Activated naive CD8-positive, alpha-beta T cell treated with anti-CD3 and anti-CD28 coated beads, Interleukin-2, amount 50 U/mL, for 24 hours (primary cell): ENCODE data around the gene PLCXD1.
"Not testable (repeated sequence)": the region's sequence is repeated elsewhere in the genome, so short reads cannot be mapped to it uniquely, and the experiment has no call there.

Experiments used
- ATAC-seq: fragments of 150-1000 bp; cut with Tn5 transposase; one replicate; pipeline ENCODE4 v1.10.0; 2021
- DNase-seq: peaks from one replicate; pipeline ENCODE4 v3.0.0; 2021
- H3K27ac Mint-ChIP-seq: one replicate; pipeline ENCODE4 v1.8.0; 2021; ENCODE audit warnings: mild to moderate bottlenecking, mixed read lengths
- H3K27me3 Mint-ChIP-seq: one replicate; pipeline ENCODE4 v1.8.0; 2021; ENCODE audit warnings: mixed read lengths
- H3K36me3 Mint-ChIP-seq: one replicate; pipeline ENCODE4 v1.8.0; 2021; ENCODE audit warnings: low read depth, mixed read lengths
- H3K4me1 Mint-ChIP-seq: one replicate; pipeline ENCODE4 v1.8.0; 2021; ENCODE audit warnings: mixed read lengths
- H3K4me3 Mint-ChIP-seq: one replicate; pipeline ENCODE4 v1.8.0; 2021; ENCODE audit warnings: mild to moderate bottlenecking, moderate library complexity, mixed read lengths
- H3K9me3 Mint-ChIP-seq: one replicate; pipeline ENCODE4 v1.8.0; 2021; ENCODE audit warnings: mixed read lengths

PLCXD1 gene

DNA sequence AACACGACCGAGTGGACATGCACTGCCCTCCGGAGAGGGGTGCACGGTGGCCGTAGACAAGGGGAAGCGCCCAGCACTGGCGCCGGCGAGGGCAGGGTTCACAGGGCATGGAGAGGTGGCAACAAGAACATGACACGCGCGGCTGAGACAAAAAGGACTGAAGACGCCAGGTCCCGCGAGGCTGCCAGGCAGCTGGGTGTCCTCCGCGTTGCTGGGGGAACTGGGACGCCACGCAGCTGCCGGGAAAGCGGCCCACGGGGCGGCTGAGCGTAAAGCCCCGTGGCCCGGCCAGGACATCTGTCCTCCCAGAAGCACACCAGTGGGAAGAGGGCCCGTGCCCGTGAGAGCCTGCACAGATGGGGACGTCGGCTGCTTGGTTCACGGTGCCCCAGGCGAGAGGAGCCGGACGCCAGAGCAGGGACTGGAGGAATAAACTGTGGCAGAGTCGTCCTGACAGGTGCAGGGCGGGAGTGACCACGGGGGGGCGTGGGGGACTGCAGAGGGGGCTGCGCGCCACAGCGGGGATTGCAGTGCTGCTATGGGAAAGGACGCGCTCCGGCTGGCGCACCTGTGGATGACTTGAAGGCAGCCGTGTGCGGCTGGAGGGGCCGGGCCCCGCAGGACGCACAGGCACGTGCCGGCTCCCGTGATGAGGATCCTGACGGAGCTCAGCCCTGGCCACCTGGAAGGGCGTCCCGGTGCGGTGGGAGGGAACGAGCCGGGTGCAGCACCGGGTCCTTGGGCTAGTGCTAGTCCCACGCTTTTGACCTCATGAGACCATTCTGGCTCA, 69.5 kb downstream of the PLCXD1 start:
- Mint-ChIP-seq H3K4me3 (no peak overlapping the region), H3K4me1 (peaks cover 4% of the 10 kb centered on the region), H3K9me3 (no peaks in the 10 kb centered on the region), H3K27me3 (no peaks in the 10 kb centered on the region), H3K27ac (no peak overlapping the region), H3K36me3 (peaks cover 8% of the 10 kb centered on the region)
- no peak for ATAC-seq
- no peak for DNase-seq

DNA sequence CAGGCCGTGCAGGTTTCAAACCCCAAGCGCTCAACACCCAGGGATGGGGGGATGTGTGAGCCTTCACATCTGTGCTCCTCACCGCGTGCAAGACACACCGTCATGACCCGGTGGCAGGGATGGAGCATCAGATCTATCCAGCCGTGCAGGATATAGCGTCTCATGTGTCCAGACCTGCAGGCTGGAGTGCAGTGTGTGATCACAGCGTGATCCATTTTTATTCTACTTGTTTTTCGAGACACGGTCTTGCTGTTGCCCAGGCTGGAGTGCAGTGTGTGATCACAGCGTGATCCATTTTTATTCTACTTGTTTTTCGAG, 70.1 kb downstream of the PLCXD1 start:
- peaks cover 11% of the 10 kb centered on the region for H3K36me3 Mint-ChIP-seq
- DNase-seq, H3K27ac Mint-ChIP-seq, ATAC-seq, H3K4me1 Mint-ChIP-seq, H3K9me3 Mint-ChIP-seq, H3K27me3 Mint-ChIP-seq, H3K4me3 Mint-ChIP-seq: not testable (repeated sequence)

DNA sequence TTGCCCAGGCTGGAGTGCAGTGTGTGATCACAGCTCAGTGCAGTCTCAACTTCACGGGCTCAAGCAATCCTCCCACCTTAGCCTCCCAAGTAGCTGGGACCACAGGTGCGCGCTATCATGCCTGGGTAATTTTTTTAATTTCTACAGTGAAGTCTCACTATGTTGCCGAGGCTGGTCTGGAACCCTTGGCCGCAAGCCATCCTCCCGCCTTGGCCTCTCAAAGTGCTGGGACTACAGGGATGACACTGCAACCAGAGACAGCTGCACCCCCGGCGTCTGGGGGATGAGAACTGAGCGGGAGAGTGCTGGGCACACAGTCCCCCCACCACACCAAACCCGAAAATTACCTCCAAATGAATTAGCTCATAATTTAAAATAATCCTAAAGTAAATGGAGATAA, 70.6 kb downstream of the PLCXD1 start:
- H3K4me3 Mint-ChIP-seq, result no peak overlapping the region
- H3K9me3 Mint-ChIP-seq, result no peaks in the 10 kb centered on the region
- ATAC-seq, result no peak
- peaks cover 8% of the 10 kb centered on the region for H3K4me1 Mint-ChIP-seq
- peaks cover 11% of the 10 kb centered on the region for H3K36me3 Mint-ChIP-seq
- H3K27ac Mint-ChIP-seq, result no peak overlapping the region
- no peak for DNase-seq
- H3K27me3 Mint-ChIP-seq, result no peaks in the 10 kb centered on the region

DNA sequence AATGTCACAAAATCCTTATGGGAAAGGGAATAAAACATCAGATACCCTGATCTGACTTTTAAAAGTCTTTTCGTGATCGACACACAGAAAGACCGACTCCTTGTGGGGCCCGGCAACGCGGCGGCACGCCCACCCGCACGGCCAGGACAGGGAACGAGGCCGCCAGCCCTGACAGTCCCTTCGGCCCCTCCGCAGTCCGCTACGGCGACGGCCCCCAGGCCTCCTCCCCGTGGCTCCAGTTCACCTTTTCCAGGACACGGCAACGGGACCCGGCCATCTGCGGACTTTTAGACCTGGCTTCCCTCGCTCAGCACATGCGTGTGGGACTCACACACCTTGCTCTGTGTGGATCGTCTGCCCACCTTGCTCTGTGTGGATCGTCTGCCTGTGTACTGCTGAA, 71.0 kb downstream of the PLCXD1 start:
- DNase-seq, result no peak
- Mint-ChIP-seq H3K4me3 (no peak overlapping the region), H3K27ac (no peak overlapping the region), H3K4me1 (peaks cover 13% of the 10 kb centered on the region), H3K9me3 (no peaks in the 10 kb centered on the region), H3K36me3 (peaks cover 15% of the 10 kb centered on the region), H3K27me3 (no peaks in the 10 kb centered on the region)
- ATAC-seq, result no peak

DNA sequence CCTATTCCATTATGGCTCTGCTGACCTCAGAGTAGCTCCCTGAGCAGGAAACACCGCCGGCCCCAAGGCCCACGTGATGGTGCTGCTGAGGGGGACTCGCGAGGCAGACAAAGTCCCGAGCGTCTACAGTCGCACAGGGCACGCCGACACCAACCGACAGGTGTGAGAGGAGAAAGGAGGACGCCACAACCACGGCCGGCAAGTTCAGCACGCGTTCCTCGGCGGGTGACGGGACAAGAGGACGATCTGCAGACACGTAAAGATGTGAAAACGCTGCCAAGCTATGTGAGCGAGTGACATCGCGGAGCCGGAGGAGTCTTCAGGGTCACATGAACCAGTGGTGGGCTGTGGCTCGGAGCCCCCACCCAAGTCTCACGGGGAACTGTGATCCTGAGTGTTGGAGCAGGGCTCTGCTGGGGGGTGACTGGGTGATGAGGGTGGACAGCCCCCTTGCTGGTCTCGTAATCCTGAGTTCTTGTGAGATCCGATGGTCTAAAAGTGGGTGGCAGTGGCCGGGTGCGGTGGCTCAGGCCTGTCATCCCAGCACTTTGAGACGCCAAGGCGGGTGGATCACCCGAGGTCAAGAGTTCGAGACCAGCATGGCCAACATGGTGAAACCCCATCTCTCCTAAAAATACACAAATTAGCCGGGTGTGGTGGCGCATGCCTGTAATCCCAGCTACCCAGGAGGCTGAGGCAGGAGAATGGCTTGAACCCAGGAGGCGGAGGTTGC, 71.6 kb downstream of the PLCXD1 start:
- no peak overlapping the region for H3K27ac Mint-ChIP-seq
- peaks cover 21% of the 10 kb centered on the region for H3K36me3 Mint-ChIP-seq
- H3K9me3 Mint-ChIP-seq, result peaks cover 5% of the 10 kb centered on the region
- no peaks in the 10 kb centered on the region for H3K27me3 Mint-ChIP-seq
- H3K4me1 Mint-ChIP-seq, result peaks cover 18% of the 10 kb centered on the region
- no peak for DNase-seq
- ATAC-seq, result no peak
- no peak overlapping the region for H3K4me3 Mint-ChIP-seq
